ENCODE results near the gene TENT4B.
"Not testable (repeated sequence)": the region's sequence is repeated elsewhere in the genome, so short reads cannot be mapped to it uniquely, and the experiment has no call there.

Gene TENT4B

DNA sequence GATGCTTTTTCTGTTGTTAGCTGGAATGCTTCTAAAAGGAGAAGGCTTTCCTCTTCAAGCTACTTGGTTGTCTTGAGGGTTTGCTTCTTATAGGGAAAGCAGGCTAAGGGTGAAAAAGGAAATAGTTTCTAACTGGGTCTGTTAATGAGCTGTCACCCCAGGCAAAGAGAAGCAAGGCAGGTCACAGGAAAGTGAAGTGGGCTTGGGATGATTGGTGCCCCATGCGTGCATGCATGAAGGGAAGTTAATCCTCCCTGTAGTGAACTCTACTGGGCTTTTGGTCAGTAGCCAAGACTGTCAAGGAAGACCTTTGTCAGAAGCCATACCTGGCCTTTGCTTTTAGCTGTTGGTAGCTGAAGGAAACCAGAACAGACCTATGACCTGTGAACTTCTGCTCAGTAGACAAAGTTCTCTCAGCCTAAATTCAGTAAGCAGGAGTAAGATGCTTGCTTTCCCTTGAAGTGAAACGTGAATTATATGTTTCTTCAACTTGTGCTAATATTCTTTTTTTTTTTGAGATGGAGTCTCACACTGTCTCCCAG lies 16.5 kb downstream of the TENT4B start:
- no peaks in the 10 kb centered on the region for H3K27me3 Mint-ChIP-seq
- peaks cover 80% of the 10 kb centered on the region for H3K4me1 Mint-ChIP-seq (ENCODE audit: low read depth)
- H3K36me3 Mint-ChIP-seq (ENCODE audit: low read depth): peaks cover 3% of the 10 kb centered on the region
- no peak overlapping the region for H3K27ac Mint-ChIP-seq
- no peak overlapping the region for H3K4me3 Mint-ChIP-seq
- no peaks in the 10 kb centered on the region for H3K9me3 Mint-ChIP-seq

DNA sequence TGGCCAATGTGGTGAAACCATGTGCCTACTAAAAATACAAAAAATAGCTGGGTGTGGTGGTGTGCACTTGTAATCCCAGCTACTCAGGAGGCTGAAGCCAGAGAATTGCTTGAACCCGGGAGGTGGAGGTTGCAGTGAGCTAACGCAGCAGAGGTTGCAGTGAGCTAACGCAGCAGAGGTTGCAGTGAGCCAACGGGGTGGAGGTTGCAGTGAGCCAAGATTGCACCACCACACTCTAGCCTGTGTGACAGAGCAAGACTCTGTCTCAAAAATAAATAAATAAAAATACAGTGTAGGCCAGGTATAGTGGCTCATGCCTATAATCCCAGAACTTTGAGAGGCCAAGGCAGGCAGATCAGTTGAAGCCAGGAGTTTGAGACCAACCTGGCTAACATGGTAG lies 18.7 kb downstream of the TENT4B start:
- not testable (repeated sequence) for H3K27ac Mint-ChIP-seq

DNA sequence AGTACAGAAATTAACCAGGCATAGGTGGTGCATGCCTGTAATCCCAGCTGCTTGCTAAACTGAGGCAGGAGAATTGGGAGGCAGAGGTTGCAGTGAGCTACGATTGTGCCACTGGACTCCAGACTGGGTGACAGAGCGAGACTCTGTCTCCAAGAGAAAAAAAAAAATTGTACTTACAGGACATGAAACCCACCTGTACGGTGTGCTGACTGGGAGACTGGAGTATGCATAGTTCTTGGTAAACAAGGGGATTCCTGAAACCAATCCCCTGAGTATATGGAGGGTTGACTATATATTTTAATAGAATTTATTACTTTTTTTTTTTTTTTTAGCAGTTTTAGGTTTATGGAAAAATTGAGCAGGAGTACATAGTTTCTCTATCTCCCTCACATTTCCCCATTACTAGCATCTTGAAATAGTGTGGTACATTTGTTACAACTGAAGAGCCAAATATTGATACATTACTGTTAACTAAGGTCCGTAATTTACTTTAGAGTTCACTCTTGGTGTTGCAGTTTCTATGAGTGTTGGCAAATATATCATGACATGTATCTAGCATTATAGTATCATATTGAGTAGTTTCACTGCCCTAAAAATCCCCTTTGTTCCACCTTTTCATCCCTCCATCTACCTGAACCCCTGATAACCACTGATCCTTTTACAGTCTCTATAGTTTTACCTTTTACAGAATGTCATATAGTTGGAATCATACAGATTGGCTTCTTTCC lies 19.3 kb downstream of the TENT4B start:
- Mint-ChIP-seq H3K27me3 (no peaks in the 10 kb centered on the region), H3K9me3 (no peaks in the 10 kb centered on the region), H3K36me3 (ENCODE audit: low read depth) (peaks cover 12% of the 10 kb centered on the region), H3K27ac (no peak overlapping the region), H3K4me3 (peak overlapping the region; percentile 0), H3K4me1 (ENCODE audit: low read depth) (peaks cover 71% of the 10 kb centered on the region)

More for the DNA sequence above, 18.7 kb downstream of the TENT4B start:
- peaks cover 10% of the 10 kb centered on the region for H3K36me3 Mint-ChIP-seq (ENCODE audit: low read depth)
- H3K27me3 Mint-ChIP-seq, H3K4me3 Mint-ChIP-seq, H3K9me3 Mint-ChIP-seq: not testable (repeated sequence)
- peaks cover 71% of the 10 kb centered on the region for H3K4me1 Mint-ChIP-seq (ENCODE audit: low read depth)

DNA sequence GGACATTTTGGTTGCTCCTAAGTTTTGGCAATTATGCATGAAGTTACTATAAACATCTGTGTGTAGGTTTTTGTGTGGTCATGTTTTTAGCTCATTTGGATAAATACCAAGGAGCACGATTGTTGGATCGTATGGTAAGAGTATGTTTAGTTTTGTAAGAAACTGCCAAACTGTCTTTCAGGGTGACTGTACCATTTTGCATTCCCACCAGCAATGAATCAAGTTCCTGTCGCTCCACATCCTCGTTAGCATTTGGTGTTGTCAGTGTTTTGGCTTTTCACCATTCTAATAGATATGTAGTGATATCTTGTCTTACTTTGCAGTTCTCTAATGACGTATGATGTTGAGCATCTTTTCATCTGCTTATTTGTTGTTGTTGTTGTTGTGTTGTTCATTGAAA lies 20.2 kb downstream of the TENT4B start:
- H3K9me3 Mint-ChIP-seq: no peaks in the 10 kb centered on the region
- no peak overlapping the region for H3K4me3 Mint-ChIP-seq
- H3K27ac Mint-ChIP-seq: no peak overlapping the region
- peaks cover 71% of the 10 kb centered on the region for H3K4me1 Mint-ChIP-seq (ENCODE audit: low read depth)
- peaks cover 14% of the 10 kb centered on the region for H3K36me3 Mint-ChIP-seq (ENCODE audit: low read depth)
- H3K27me3 Mint-ChIP-seq: no peaks in the 10 kb centered on the region

DNA sequence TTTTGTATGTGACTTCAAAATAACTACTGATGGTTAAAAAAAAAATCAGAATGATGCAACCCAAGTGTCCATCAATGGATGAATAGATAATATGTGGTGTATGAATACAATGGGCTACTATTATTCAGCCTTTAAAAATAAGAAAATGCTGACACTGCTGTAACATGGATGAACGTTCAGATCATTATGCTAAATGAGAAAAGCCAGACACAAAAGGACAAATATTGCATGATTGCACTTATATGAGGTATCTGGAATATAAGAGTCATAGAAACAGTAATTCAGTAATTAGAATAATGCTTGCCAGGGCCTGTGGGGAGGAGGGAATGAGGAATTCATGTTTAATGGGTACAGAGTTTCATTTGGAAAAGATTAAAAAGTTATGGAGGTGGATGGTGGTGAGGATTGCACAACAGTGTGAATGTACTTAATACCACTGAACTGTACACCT lies 25.4 kb downstream of the TENT4B start:
- H3K4me3 Mint-ChIP-seq: no peak overlapping the region
- peaks cover 23% of the 10 kb centered on the region for H3K36me3 Mint-ChIP-seq (ENCODE audit: low read depth)
- no peaks in the 10 kb centered on the region for H3K27me3 Mint-ChIP-seq
- H3K27ac Mint-ChIP-seq: peak overlapping the region; percentile 57
- peaks cover 49% of the 10 kb centered on the region for H3K4me1 Mint-ChIP-seq (ENCODE audit: low read depth)
- no peaks in the 10 kb centered on the region for H3K9me3 Mint-ChIP-seq

DNA sequence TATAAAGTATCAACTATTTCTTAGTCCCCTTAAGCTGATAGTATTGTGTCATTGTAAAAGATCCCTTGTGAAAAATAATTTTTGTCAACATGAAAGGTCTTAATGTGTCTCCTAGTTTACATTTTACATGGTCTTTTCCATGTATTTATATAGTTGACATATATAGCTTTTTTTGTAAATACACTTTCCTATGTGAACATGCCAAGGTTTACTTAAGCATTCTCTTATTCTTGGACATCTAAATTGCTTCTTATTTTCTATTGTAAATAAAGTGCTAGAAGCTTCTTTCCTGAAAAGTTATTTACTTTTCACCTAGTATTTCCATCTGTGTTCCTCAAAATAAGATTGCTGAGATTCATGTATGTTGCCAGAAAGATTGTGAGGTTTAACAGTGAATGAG lies 29.3 kb downstream of the TENT4B start:
- Mint-ChIP-seq H3K27ac (no peak overlapping the region), H3K9me3 (no peaks in the 10 kb centered on the region), H3K4me3 (no peak overlapping the region), H3K27me3 (no peaks in the 10 kb centered on the region), H3K36me3 (ENCODE audit: low read depth) (peaks cover 17% of the 10 kb centered on the region), H3K4me1 (ENCODE audit: low read depth) (peaks cover 48% of the 10 kb centered on the region)

DNA sequence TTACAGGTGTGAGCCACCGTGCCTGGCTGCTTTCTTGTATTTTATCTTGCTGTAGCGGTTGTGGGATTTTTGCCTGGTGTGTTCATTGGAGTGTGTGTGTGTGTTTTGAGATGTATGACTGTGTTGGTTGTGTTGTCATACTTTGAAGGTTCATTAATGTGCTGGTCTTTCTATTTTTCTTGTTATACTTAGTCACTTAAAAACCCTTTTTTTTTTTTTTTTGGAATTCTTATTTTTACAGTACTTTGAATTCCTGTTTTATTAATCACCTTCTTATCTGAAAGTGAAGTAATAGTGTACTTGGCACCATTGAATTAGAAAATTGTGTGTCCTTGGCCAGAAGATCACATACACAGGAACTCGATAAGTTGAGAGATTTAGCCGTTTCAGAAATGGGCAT lies 30.2 kb downstream of the TENT4B start:
- peaks cover 16% of the 10 kb centered on the region for H3K36me3 Mint-ChIP-seq (ENCODE audit: low read depth)
- H3K4me3 Mint-ChIP-seq: no peak overlapping the region
- peaks cover 43% of the 10 kb centered on the region for H3K4me1 Mint-ChIP-seq (ENCODE audit: low read depth)
- H3K27me3 Mint-ChIP-seq: no peaks in the 10 kb centered on the region
- no peaks in the 10 kb centered on the region for H3K9me3 Mint-ChIP-seq
- H3K27ac Mint-ChIP-seq: no peak overlapping the region

DNA sequence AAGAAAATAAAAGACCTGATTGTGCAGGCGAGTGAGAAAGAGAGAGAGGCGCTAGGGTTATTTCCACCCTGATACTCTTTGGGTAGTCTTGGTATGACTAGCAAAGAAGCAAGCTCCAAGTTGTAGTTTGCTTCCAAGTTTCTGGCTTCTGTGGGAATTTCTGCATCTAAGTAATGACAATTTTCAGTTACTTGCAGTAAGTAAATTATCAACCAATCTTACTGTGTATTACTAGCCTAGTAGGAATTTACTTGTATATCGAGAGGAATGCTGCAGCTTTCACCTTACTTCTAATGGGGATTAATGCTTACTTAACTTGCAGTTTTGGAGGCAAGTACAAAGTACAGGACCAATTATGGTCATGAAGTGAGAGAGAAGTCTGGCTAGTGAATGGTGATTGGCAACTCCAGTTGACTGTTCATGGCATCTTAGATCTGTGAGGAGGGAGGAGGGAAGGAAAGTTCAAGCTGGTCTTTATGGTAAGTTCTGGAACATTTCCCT lies 31.9 kb downstream of the TENT4B start:
- peaks cover 40% of the 10 kb centered on the region for H3K4me1 Mint-ChIP-seq (ENCODE audit: low read depth)
- no peak overlapping the region for H3K27ac Mint-ChIP-seq
- H3K9me3 Mint-ChIP-seq: no peaks in the 10 kb centered on the region
- no peak overlapping the region for H3K4me3 Mint-ChIP-seq
- H3K27me3 Mint-ChIP-seq: no peaks in the 10 kb centered on the region
- peaks cover 12% of the 10 kb centered on the region for H3K36me3 Mint-ChIP-seq (ENCODE audit: low read depth)

DNA sequence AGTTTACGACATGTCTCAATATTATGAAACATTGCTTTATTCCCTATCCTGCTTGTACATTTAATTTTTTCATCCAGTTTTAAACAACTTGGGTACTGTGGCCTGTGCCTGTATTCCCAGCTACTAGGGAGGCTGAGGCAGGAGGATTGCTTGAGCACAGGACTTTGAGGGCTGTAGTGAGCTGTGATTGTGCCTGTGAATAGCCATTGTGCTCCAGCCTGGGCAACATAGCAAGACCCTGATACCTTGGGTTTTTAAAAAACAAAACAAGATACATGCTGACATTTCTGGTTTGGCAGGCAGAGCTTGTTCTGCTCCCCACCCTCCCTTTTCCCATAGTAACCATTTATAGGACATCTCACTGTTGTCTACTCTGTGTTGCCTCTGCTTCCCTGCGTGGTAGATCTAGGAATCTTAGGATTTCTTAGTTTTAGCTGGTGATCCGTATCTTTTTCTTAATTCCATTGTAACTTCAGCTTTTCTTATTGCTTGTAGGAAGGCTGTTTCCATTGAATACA lies 35.6 kb downstream of the TENT4B start:
- H3K4me3 Mint-ChIP-seq: no peak overlapping the region
- peaks cover 49% of the 10 kb centered on the region for H3K4me1 Mint-ChIP-seq (ENCODE audit: low read depth)
- H3K36me3 Mint-ChIP-seq (ENCODE audit: low read depth): peaks cover 4% of the 10 kb centered on the region
- no peak overlapping the region for H3K27ac Mint-ChIP-seq
- H3K27me3 Mint-ChIP-seq: no peaks in the 10 kb centered on the region
- H3K9me3 Mint-ChIP-seq: no peaks in the 10 kb centered on the region

DNA sequence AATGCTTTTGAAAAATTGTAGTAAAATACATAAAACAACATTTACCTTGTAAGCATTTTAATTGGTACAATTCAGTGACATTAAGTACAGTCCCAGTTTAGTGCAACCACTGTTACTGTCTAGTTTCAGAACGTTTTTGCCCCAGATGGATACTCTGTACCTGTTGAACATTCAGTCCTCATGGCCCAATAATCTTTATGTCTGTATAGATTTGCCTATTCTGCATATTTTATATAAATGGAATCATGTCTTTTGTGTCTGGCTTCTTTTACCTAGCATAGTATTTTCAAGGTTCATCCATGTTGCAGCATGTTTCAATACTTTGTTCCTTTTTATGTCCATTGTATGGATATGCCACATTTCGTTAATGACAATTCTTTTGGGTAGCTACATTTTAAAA lies 37.2 kb downstream of the TENT4B start:
- no peak overlapping the region for H3K4me3 Mint-ChIP-seq
- no peaks in the 10 kb centered on the region for H3K27me3 Mint-ChIP-seq
- H3K4me1 Mint-ChIP-seq (ENCODE audit: low read depth): peaks cover 52% of the 10 kb centered on the region
- peaks cover 4% of the 10 kb centered on the region for H3K36me3 Mint-ChIP-seq (ENCODE audit: low read depth)
- H3K27ac Mint-ChIP-seq: no peak overlapping the region
- no peaks in the 10 kb centered on the region for H3K9me3 Mint-ChIP-seq

DNA sequence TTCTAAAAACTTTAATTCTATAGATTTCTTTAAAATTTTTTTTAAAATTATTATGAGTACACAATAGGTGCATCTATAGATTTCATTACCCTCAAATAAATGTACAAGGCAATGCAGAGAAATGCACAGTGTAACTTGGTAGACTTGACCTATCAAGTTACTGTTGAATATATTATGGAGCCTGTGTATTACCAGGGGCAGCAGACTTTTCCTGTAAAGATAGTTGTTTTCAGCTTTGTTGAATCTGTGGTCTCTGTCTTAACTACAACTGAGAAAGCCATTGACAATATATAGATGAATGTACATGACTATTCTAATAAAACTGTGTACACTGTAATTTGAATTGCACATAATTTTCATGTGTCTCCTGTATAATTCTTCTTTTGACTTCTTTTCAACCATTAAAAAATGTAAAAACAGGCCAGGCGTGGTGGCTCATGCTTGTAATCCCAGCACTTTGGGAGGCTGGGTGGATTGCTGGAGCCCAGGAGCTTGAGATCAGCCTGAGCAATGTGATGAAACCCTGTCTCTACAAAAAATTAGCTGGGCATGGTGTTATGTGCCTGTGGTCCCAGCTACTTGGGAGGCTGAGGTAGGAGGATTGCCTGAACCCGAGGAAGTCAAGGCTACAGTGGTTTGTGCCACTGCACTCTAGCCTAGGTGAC lies 39.4 kb downstream of the TENT4B start:
- H3K27ac Mint-ChIP-seq: no peak overlapping the region
- no peaks in the 10 kb centered on the region for H3K9me3 Mint-ChIP-seq
- no peak overlapping the region for H3K4me3 Mint-ChIP-seq
- H3K4me1 Mint-ChIP-seq (ENCODE audit: low read depth): peaks cover 70% of the 10 kb centered on the region
- no peaks in the 10 kb centered on the region for H3K27me3 Mint-ChIP-seq
- H3K36me3 Mint-ChIP-seq (ENCODE audit: low read depth): peaks cover 4% of the 10 kb centered on the region

DNA sequence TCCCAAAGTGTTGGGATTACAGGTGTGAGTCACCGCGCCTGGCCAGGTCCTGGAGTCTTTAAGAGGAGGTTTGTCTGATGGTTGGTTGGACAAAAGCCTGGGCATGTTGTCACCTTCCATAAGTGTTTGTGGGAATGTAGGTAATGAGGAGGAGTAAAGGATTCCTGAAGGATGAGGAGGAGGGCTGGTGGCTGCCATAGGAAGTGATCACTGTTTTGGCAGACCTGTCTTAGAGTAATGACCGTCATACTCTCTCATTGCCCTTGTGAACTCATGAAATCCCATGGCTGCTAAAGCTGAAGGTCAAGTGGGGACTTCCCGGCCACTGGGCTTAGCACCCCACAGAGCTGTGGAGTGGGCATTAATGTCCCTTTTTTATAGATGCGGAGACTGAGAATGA lies 40.5 kb downstream of the TENT4B start:
- H3K36me3 Mint-ChIP-seq (ENCODE audit: low read depth): peaks cover 4% of the 10 kb centered on the region
- H3K4me3 Mint-ChIP-seq: no peak overlapping the region
- H3K9me3 Mint-ChIP-seq: no peaks in the 10 kb centered on the region
- no peak overlapping the region for H3K27ac Mint-ChIP-seq
- peaks cover 69% of the 10 kb centered on the region for H3K4me1 Mint-ChIP-seq (ENCODE audit: low read depth)
- H3K27me3 Mint-ChIP-seq: no peaks in the 10 kb centered on the region

DNA sequence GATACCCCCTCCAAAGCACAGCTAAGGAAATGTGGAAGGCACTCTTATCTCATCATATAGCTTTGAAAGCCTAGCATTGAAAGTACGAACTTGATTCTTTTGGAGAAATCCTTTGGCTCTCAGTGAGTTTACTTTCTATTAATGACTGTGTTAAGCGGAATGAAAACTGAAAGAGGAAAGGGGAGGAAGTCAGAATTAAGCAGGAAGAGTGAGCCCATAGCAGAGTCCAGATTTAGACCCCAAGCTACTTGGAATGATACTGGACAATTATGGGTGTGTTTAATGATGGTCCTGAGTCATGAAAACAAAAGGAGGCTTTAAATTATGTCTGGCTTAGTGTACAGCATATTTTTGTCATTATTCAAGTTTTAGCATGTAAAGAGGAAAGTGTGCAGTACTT lies 42.2 kb downstream of the TENT4B start:
- no peaks in the 10 kb centered on the region for H3K9me3 Mint-ChIP-seq
- H3K4me3 Mint-ChIP-seq: no peak overlapping the region
- H3K27ac Mint-ChIP-seq: peak overlapping the region; percentile 55
- peaks cover 4% of the 10 kb centered on the region for H3K36me3 Mint-ChIP-seq (ENCODE audit: low read depth)
- H3K27me3 Mint-ChIP-seq: no peaks in the 10 kb centered on the region
- H3K4me1 Mint-ChIP-seq (ENCODE audit: low read depth): peaks cover 73% of the 10 kb centered on the region

DNA sequence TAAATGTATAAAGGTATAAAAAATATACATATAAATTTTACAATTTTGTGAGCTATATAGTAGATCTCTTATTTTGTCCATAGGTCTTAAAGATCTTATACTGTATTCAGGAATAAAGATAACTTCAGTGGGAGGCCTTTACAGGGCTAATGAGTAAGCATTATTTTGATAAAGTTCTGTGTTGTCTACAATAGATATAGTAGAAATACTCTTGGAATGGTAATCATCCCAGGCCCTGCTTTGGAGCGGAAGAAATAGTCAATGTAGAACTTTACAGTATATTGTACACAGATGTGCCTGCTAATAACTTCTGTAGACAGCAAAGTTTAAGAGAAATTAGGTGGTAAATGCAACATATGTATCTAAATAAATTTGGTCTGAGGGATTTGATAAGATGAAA lies 42.6 kb downstream of the TENT4B start:
- no peak overlapping the region for H3K4me3 Mint-ChIP-seq
- H3K4me1 Mint-ChIP-seq (ENCODE audit: low read depth): peaks cover 70% of the 10 kb centered on the region
- no peaks in the 10 kb centered on the region for H3K27me3 Mint-ChIP-seq
- H3K27ac Mint-ChIP-seq: no peak overlapping the region
- H3K36me3 Mint-ChIP-seq (ENCODE audit: low read depth): peaks cover 4% of the 10 kb centered on the region
- H3K9me3 Mint-ChIP-seq: no peaks in the 10 kb centered on the region

DNA sequence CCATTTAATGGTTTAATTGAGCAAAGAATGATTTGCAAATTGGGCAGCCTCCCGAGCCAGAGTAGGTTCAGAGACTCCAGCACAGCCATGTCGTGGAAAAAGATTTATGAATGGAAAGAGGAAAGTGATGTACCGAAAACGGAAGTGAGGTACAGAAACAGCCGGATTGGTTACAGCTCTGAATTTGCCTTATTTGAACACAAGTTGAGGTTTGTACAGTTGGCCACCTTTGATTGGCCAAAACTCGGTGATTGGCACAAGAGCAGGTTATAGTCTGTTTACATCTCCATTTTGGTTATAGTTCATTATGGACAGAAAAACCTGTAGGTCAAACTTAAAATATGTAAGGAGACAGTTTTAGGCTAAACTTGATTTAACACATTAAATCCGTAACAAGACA lies 44.5 kb downstream of the TENT4B start:
- H3K36me3 Mint-ChIP-seq (ENCODE audit: low read depth): peaks cover 4% of the 10 kb centered on the region
- H3K4me3 Mint-ChIP-seq: no peak overlapping the region
- no peaks in the 10 kb centered on the region for H3K27me3 Mint-ChIP-seq
- H3K9me3 Mint-ChIP-seq: no peaks in the 10 kb centered on the region
- H3K4me1 Mint-ChIP-seq (ENCODE audit: low read depth): peaks cover 84% of the 10 kb centered on the region
- no peak overlapping the region for H3K27ac Mint-ChIP-seq

Measured in stimulated activated naive CD8-positive, alpha-beta T cell treated with anti-CD3 and anti-CD28 coated beads, Interleukin-15, Interleukin-2, amounts not matched to agents 100 ng/mL and 50 ng/mL, for 24 hours (primary cell).